Breast epithelium (tissue), 3 donors: ENCODE measurements around the gene CABP5.

Experiments
- POLR2A ChIP-seq: fragments of 450-650 bp; IDR thresholded peaks from one replicate; pipeline ENCODE4 v1.6.1; 2016; ENCODE audit warnings: antibody characterized with exemption, mild to moderate bottlenecking, moderate library complexity
- POLR2AphosphoS5 ChIP-seq, 3 donors: sonication (generic); formaldehyde crosslinking; IDR thresholded peaks; one replicate each; pipeline ENCODE4 v1.6.1; 2017; ENCODE audit warnings: antibody characterized with exemption in 3 of 3
- TF ChIP-seq, protein P1 (sequence below), 3 donors: fragments of 450-650 bp; IDR thresholded peaks; one replicate each; pipeline ENCODE4 v1.5.1; 2016 to 2017; ENCODE audit warnings: antibody characterized with exemption in 3 of 3, mild to moderate bottlenecking in 3 of 3, moderate library complexity in 3 of 3

DNA sequence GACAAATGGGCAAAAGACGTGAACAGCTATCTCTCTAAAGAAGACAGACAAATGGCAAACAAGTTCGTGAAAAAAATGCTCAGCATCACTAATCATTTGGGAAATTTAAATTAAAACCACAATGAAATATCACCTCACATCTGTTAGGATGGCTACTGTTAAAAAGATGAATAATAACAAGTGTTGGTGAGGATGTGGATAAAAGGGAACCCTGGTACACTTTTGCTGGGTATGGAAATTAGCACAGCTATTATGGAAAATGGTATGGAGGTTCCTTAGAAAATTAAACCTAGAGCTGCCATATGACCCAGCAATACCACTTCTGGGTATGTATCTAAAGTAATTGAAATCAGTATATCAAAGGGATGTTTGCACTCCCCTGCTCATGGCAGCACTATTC lies 7.1 kb downstream of the CABP5 start:
- TF ChIP-seq, protein P1, sequence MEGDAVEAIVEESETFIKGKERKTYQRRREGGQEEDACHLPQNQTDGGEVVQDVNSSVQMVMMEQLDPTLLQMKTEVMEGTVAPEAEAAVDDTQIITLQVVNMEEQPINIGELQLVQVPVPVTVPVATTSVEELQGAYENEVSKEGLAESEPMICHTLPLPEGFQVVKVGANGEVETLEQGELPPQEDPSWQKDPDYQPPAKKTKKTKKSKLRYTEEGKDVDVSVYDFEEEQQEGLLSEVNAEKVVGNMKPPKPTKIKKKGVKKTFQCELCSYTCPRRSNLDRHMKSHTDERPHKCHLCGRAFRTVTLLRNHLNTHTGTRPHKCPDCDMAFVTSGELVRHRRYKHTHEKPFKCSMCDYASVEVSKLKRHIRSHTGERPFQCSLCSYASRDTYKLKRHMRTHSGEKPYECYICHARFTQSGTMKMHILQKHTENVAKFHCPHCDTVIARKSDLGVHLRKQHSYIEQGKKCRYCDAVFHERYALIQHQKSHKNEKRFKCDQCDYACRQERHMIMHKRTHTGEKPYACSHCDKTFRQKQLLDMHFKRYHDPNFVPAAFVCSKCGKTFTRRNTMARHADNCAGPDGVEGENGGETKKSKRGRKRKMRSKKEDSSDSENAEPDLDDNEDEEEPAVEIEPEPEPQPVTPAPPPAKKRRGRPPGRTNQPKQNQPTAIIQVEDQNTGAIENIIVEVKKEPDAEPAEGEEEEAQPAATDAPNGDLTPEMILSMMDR (IDR thresholded peaks at IDR 0.05) = no peak
- no peak for TF ChIP-seq POLR2A
- TF ChIP-seq POLR2AphosphoS5 (IDR thresholded peaks at IDR 0.05) = no peak
